WTC11 (cell line): ENCODE data around the gene ERH. TPM values are rescaled to one million over a fixed set of nuclear protein-coding genes. Genes with fewer than 3 reads are reported as not detected.

Source experiments
- ATAC-seq: fragments of 200-7000 bp; cut with Tn5 transposase; 2 replicates; pipeline ENCODE4 v1.10.0; 2021; ENCODE audit warnings: mild to moderate bottlenecking, moderate library complexity
- CTCF ChIA-PET: fragments of 300-600 bp; sonication (Branson Sonifier 250); formaldehyde crosslinking; loops from one replicate; lab custom pipeline; 2021; ENCODE audit warnings: antibody characterized with exemption; lab: Charles Lee
- POLR2A ChIA-PET: fragments of 350-600 bp; sonication (Branson Sonifier 250); formaldehyde crosslinking; loops from one replicate; lab custom pipeline; 2021; ENCODE audit warnings: antibody characterized with exemption; lab: Charles Lee
- DNase-seq: peaks from one replicate; pipeline ENCODE4 v3.0.0; 2021; ENCODE audit warnings: low spot score
- H3K27ac Mint-ChIP-seq: 2 replicates; pipeline ENCODE4 v1.8.0; 2021; ENCODE audit warnings: mixed read lengths
- H3K27me3 Mint-ChIP-seq: 2 replicates; pipeline ENCODE4 v1.8.0; 2021; ENCODE audit warnings: low read depth, mild to moderate bottlenecking, moderate library complexity, mixed read lengths
- H3K36me3 Mint-ChIP-seq: 2 replicates; pipeline ENCODE4 v1.8.0; 2021; ENCODE audit warnings: mixed read lengths
- H3K4me1 Mint-ChIP-seq: 2 replicates; pipeline ENCODE4 v1.8.0; 2022; ENCODE audit warnings: mixed read lengths
- H3K4me3 Mint-ChIP-seq: 2 replicates; pipeline ENCODE4 v1.8.0; 2021; ENCODE audit warnings: mild to moderate bottlenecking, moderate library complexity, mixed read lengths
- H3K9me3 Mint-ChIP-seq: 2 replicates; pipeline ENCODE4 v1.8.0; 2021; ENCODE audit warnings: mixed read lengths
- ATF1 ChIP-seq: sonication (generic); formaldehyde crosslinking; IDR thresholded peaks from 2 replicates; pipeline ENCODE4 v1.8.1; 2023; ENCODE audit warnings: mild to moderate bottlenecking, moderate library complexity, missing genetic modification reagents
- CREM ChIP-seq: sonication (generic); formaldehyde crosslinking; IDR thresholded peaks from 2 replicates; pipeline ENCODE4 v1.8.1; 2022; ENCODE audit warnings: mild to moderate bottlenecking, missing genetic modification reagents, moderate library complexity
- FOXP1 ChIP-seq: sonication (generic); formaldehyde crosslinking; IDR thresholded peaks from 2 replicates; pipeline ENCODE4 v1.8.0; 2022; ENCODE audit warnings: missing genetic modification reagents, mild to moderate bottlenecking, moderate library complexity, borderline replicate concordance
- GTF2I ChIP-seq: fragments of 250-450 bp; sonication (Bioruptor Pico); conservative IDR thresholded peaks from 2 replicates; pipeline ENCODE4 v1.4.0; 2021; ENCODE audit warnings: mild to moderate bottlenecking
- HMGA2 ChIP-seq: fragments of 250-450 bp; sonication (Bioruptor Pico); IDR thresholded peaks from 2 replicates; pipeline ENCODE4 v1.4.0; 2021; ENCODE audit warnings: mild to moderate bottlenecking, moderate library complexity
- JAZF1 ChIP-seq: fragments of 250-450 bp; sonication (Bioruptor Pico); IDR thresholded peaks from 2 replicates; pipeline ENCODE4 v1.9.0; 2021; ENCODE audit warnings: moderate library complexity, mild to moderate bottlenecking, inconsistent platforms
- SMAD4 ChIP-seq: sonication (generic); formaldehyde crosslinking; IDR thresholded peaks from 2 replicates; pipeline ENCODE4 v1.8.0; 2022; ENCODE audit warnings: mild to moderate bottlenecking, missing genetic modification reagents
- TEAD1 ChIP-seq: sonication (generic); formaldehyde crosslinking; IDR thresholded peaks from 2 replicates; pipeline ENCODE4 v1.8.0; 2022; ENCODE audit warnings: mild to moderate bottlenecking, missing genetic modification reagents
- ZNF138 ChIP-seq: sonication (generic); formaldehyde crosslinking; conservative IDR thresholded peaks from 2 replicates; pipeline ENCODE4 v1.8.1; 2022; ENCODE audit warnings: mild to moderate bottlenecking, moderate library complexity, missing genetic modification reagents
- ZNF219 ChIP-seq: sonication (generic); formaldehyde crosslinking; IDR thresholded peaks from 2 replicates; pipeline ENCODE4 v1.8.0; 2023; ENCODE audit warnings: missing genetic modification reagents, mild to moderate bottlenecking, borderline replicate concordance
- ZNF423 ChIP-seq: fragments of 250-450 bp; sonication (Bioruptor Pico); IDR thresholded peaks from 2 replicates; pipeline ENCODE4 v2.1.2; 2022; ENCODE audit warnings: mild to moderate bottlenecking, moderate library complexity
- ZNF671 ChIP-seq: fragments of 250-450 bp; sonication (Bioruptor Pico); IDR thresholded peaks from 2 replicates; pipeline ENCODE4 v1.8.0; 2021; ENCODE audit warnings: mild to moderate bottlenecking
- total RNA-seq: library from RNA; stranded (reverse); gene quantifications from 3 replicates; pipeline ENCODE4 v1.2.3, GENCODE V29; 2021
- TF ChIP-seq, protein P1 (sequence below): fragments of 250-450 bp; sonication (Bioruptor Pico); IDR thresholded peaks from 2 replicates; pipeline ENCODE4 v1.9.0; 2021; ENCODE audit warnings: mild to moderate bottlenecking
- TF ChIP-seq, protein P2 (sequence below): sonication (generic); formaldehyde crosslinking; IDR thresholded peaks from 2 replicates; pipeline ENCODE4 v1.8.0; 2022; ENCODE audit warnings: mild to moderate bottlenecking, missing genetic modification reagents
- TF ChIP-seq, protein P3 (sequence below): fragments of 200-600 bp; IDR thresholded peaks from 2 replicates; pipeline ENCODE4 v1.8.0; 2022; ENCODE audit warnings: antibody characterized with exemption
- TF ChIP-seq, protein P4 (sequence below): fragments of 250-450 bp; sonication (Bioruptor Pico); IDR thresholded peaks from 2 replicates; pipeline ENCODE4 v1.8.0; 2021; ENCODE audit warnings: mild to moderate bottlenecking
- TF ChIP-seq, protein P5 (sequence below): fragments of 250-450 bp; sonication (Bioruptor Pico); IDR thresholded peaks from 2 replicates; pipeline ENCODE4 v2.1.2; 2022; ENCODE audit warnings: mild to moderate bottlenecking, moderate library complexity
- TF ChIP-seq, protein P6 (sequence below): sonication (generic); formaldehyde crosslinking; IDR thresholded peaks from 2 replicates; pipeline ENCODE4 v1.8.1; 2023; ENCODE audit warnings: mild to moderate bottlenecking, missing genetic modification reagents
- TF ChIP-seq, protein P7 (sequence below): sonication (generic); formaldehyde crosslinking; conservative IDR thresholded peaks from 2 replicates; pipeline ENCODE4 v1.8.1; 2022; ENCODE audit warnings: mild to moderate bottlenecking, missing genetic modification reagents
- TF ChIP-seq, protein P8 (sequence below): sonication (generic); formaldehyde crosslinking; IDR thresholded peaks from 2 replicates; pipeline ENCODE4 v1.8.0; 2022; ENCODE audit warnings: missing genetic modification reagents

The ERH gene
- total RNA-seq, 1 experiment from 2014 or later: 363 TPM

DNA sequence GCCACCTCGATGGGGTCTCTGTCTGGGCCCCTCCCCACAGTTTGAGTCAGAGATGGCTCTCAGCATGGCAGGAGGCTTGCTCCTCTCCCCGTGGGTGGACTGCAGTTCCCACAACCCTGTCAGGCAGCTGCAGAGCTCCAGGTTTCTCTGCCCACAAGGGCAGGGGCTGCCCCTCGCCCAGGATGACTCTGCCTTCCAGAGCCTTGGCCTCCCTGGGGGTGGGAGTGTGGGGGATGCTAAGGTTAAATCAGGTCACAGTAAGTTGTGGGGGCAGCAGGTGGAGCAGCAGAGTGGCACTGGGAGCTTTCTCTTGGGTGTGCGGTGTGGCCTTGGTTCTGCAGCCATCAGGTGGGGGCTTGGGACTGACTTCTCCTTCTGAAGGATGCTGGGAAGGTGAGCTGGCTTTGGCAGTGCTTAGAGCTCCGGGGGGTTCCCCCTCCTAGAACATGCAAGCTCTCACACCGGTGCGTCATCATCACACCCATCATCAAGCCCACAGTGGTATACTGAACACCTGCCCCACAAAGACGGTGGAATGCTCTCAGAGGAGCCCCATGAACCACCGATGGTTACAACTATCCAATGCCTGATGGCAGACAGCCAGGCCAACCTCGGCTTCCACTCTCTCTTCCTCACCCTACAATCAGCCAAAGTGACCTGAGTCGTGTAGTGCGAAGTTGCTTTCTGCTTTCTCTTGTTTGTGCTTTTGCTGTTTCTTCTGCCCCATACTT, 39.7 kb downstream of the ERH start (continued):
- TF ChIP-seq GTF2I (CRISPR knock-in tag): no peak
- TF ChIP-seq, protein P1, sequence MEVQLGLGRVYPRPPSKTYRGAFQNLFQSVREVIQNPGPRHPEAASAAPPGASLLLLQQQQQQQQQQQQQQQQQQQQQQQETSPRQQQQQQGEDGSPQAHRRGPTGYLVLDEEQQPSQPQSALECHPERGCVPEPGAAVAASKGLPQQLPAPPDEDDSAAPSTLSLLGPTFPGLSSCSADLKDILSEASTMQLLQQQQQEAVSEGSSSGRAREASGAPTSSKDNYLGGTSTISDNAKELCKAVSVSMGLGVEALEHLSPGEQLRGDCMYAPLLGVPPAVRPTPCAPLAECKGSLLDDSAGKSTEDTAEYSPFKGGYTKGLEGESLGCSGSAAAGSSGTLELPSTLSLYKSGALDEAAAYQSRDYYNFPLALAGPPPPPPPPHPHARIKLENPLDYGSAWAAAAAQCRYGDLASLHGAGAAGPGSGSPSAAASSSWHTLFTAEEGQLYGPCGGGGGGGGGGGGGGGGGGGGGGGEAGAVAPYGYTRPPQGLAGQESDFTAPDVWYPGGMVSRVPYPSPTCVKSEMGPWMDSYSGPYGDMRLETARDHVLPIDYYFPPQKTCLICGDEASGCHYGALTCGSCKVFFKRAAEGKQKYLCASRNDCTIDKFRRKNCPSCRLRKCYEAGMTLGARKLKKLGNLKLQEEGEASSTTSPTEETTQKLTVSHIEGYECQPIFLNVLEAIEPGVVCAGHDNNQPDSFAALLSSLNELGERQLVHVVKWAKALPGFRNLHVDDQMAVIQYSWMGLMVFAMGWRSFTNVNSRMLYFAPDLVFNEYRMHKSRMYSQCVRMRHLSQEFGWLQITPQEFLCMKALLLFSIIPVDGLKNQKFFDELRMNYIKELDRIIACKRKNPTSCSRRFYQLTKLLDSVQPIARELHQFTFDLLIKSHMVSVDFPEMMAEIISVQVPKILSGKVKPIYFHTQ (CRISPR knock-in tag): no peak
- TF ChIP-seq, protein P2, sequence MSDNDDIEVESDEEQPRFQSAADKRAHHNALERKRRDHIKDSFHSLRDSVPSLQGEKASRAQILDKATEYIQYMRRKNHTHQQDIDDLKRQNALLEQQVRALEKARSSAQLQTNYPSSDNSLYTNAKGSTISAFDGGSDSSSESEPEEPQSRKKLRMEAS (CRISPR knock-in tag): no peak
- no peak for TF ChIP-seq ZNF219 (CRISPR knock-in tag)
- TF ChIP-seq HMGA2 (CRISPR knock-in tag): no peak
- TF ChIP-seq SMAD4 (CRISPR knock-in tag): no peak
- TF ChIP-seq ATF1 (CRISPR knock-in tag): no peak
- TF ChIP-seq, protein P3, sequence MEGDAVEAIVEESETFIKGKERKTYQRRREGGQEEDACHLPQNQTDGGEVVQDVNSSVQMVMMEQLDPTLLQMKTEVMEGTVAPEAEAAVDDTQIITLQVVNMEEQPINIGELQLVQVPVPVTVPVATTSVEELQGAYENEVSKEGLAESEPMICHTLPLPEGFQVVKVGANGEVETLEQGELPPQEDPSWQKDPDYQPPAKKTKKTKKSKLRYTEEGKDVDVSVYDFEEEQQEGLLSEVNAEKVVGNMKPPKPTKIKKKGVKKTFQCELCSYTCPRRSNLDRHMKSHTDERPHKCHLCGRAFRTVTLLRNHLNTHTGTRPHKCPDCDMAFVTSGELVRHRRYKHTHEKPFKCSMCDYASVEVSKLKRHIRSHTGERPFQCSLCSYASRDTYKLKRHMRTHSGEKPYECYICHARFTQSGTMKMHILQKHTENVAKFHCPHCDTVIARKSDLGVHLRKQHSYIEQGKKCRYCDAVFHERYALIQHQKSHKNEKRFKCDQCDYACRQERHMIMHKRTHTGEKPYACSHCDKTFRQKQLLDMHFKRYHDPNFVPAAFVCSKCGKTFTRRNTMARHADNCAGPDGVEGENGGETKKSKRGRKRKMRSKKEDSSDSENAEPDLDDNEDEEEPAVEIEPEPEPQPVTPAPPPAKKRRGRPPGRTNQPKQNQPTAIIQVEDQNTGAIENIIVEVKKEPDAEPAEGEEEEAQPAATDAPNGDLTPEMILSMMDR: no peak
- TF ChIP-seq ZNF138 (CRISPR knock-in tag): no peak
- no peak for TF ChIP-seq ZNF423
- no peak for TF ChIP-seq JAZF1 (CRISPR knock-in tag)
- TF ChIP-seq, protein P4, sequence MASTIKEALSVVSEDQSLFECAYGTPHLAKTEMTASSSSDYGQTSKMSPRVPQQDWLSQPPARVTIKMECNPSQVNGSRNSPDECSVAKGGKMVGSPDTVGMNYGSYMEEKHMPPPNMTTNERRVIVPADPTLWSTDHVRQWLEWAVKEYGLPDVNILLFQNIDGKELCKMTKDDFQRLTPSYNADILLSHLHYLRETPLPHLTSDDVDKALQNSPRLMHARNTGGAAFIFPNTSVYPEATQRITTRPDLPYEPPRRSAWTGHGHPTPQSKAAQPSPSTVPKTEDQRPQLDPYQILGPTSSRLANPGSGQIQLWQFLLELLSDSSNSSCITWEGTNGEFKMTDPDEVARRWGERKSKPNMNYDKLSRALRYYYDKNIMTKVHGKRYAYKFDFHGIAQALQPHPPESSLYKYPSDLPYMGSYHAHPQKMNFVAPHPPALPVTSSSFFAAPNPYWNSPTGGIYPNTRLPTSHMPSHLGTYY (CRISPR knock-in tag): no peak
- no peak for TF ChIP-seq TEAD1 (CRISPR knock-in tag)

DNA sequence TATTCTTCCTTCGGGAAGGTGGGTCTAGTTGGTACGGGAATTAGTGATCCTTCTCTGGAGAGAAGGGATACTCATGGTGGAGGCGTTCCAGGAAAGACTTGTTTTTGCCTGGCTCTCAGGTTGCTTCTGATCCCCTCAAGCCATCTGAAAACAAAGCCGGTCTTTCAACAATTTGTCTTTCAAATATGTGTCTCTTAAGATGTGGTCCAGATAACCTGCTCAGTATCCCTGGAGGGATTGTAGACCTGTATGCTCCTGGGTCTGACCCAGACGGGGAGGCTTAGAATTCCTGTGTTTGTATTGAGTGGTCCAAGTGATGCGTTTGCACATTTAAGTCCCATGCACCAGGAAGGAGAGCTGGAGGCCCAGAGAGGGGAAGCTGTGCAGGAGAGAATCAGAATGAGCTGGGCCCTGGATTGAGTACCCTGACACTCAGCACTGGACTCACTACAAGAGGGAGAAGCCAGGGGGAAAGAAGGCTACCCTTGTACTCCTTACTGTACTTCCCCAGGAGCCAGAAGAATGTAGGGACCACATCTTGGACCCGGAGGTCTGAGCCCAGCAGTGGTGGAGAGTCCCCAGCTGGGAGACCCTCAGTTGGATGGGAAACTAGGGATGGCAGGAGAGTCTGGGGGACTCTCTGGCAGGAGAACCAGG, 40.4 kb downstream of the ERH start:
- no peak overlapping the region for H3K4me3 Mint-ChIP-seq
- no peaks in the 10 kb centered on the region for H3K36me3 Mint-ChIP-seq
- H3K27me3 Mint-ChIP-seq: no peaks in the 10 kb centered on the region
- ATAC-seq (no peak), DNase-seq (no peak)
- POLR2A ChIA-PET: no interaction called here
- H3K4me1 Mint-ChIP-seq: no peaks in the 10 kb centered on the region
- CTCF ChIA-PET: interaction anchor here (0.6 to 2.4 kb wide), 4 partner anchors 10 to 136 kb away, joined by 3 to 20 read pairs (median 5); partner anchors contain the start of gene GALNT16
- no peak overlapping the region for H3K27ac Mint-ChIP-seq
- no peaks in the 10 kb centered on the region for H3K9me3 Mint-ChIP-seq
- no peak for TF ChIP-seq CREM (CRISPR knock-in tag)
- TF ChIP-seq, protein P5, sequence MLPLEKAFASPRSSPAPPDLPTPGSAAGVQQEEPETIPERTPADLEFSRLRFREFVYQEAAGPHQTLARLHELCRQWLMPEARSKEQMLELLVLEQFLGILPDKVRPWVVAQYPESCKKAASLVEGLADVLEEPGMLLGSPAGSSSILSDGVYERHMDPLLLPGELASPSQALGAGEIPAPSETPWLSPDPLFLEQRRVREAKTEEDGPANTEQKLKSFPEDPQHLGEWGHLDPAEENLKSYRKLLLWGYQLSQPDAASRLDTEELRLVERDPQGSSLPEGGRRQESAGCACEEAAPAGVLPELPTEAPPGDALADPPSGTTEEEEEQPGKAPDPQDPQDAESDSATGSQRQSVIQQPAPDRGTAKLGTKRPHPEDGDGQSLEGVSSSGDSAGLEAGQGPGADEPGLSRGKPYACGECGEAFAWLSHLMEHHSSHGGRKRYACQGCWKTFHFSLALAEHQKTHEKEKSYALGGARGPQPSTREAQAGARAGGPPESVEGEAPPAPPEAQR: no peak
- TF ChIP-seq FOXP1 (CRISPR knock-in tag): no peak
- TF ChIP-seq, protein P6, sequence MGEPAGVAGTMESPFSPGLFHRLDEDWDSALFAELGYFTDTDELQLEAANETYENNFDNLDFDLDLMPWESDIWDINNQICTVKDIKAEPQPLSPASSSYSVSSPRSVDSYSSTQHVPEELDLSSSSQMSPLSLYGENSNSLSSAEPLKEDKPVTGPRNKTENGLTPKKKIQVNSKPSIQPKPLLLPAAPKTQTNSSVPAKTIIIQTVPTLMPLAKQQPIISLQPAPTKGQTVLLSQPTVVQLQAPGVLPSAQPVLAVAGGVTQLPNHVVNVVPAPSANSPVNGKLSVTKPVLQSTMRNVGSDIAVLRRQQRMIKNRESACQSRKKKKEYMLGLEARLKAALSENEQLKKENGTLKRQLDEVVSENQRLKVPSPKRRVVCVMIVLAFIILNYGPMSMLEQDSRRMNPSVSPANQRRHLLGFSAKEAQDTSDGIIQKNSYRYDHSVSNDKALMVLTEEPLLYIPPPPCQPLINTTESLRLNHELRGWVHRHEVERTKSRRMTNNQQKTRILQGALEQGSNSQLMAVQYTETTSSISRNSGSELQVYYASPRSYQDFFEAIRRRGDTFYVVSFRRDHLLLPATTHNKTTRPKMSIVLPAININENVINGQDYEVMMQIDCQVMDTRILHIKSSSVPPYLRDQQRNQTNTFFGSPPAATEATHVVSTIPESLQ (CRISPR knock-in tag): no peak
- TF ChIP-seq ZNF671 (CRISPR knock-in tag): no peak
- TF ChIP-seq, protein P7, sequence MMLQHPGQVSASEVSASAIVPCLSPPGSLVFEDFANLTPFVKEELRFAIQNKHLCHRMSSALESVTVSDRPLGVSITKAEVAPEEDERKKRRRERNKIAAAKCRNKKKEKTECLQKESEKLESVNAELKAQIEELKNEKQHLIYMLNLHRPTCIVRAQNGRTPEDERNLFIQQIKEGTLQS: no peak
- TF ChIP-seq, protein P4 (CRISPR knock-in tag): no peak
- TF ChIP-seq, protein P8, sequence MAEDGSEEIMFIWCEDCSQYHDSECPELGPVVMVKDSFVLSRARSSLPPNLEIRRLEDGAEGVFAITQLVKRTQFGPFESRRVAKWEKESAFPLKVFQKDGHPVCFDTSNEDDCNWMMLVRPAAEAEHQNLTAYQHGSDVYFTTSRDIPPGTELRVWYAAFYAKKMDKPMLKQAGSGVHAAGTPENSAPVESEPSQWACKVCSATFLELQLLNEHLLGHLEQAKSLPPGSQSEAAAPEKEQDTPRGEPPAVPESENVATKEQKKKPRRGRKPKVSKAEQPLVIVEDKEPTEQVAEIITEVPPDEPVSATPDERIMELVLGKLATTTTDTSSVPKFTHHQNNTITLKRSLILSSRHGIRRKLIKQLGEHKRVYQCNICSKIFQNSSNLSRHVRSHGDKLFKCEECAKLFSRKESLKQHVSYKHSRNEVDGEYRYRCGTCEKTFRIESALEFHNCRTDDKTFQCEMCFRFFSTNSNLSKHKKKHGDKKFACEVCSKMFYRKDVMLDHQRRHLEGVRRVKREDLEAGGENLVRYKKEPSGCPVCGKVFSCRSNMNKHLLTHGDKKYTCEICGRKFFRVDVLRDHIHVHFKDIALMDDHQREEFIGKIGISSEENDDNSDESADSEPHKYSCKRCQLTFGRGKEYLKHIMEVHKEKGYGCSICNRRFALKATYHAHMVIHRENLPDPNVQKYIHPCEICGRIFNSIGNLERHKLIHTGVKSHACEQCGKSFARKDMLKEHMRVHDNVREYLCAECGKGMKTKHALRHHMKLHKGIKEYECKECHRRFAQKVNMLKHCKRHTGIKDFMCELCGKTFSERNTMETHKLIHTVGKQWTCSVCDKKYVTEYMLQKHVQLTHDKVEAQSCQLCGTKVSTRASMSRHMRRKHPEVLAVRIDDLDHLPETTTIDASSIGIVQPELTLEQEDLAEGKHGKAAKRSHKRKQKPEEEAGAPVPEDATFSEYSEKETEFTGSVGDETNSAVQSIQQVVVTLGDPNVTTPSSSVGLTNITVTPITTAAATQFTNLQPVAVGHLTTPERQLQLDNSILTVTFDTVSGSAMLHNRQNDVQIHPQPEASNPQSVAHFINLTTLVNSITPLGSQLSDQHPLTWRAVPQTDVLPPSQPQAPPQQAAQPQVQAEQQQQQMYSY: no peak
